GM23248 (cell line): ENCODE measurements around the gene ARHGAP26.

Experiments
- EZH2 ChIP-seq: fragments of 200-600 bp; sonication (generic); IDR thresholded peaks from 2 replicates; pipeline ENCODE4 v1.6.1; 2018; ENCODE audit warnings: antibody characterized with exemption, mild to moderate bottlenecking; ENCODE audit not compliant: insufficient read depth, poor library complexity, severe bottlenecking
- EZH2phosphoT487 ChIP-seq: fragments of 200-600 bp; sonication (generic); IDR thresholded peaks from 2 replicates; pipeline ENCODE4 v1.6.1; 2018; ENCODE audit warnings: antibody characterized with exemption, moderate library complexity, mild to moderate bottlenecking, low read depth; ENCODE audit not compliant: insufficient read depth

DNA sequence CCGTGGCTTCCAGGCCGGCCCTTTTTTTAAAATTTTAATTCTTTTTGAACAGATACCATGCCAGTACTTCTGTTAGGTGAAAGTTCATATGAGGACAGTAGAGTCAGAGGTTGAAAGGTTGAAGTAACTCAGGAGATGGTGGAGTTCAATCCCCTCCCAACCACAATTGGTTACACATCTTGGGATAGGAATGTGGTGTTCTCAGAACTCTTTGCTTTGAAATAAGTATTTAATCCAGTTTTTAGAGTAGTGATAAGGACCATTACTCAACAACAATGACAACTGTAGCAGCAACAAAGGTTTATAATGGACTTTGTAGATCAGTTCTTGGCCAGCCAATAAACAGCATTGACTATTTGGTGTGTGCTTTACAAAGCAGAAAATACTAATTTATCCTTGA lies 116.0 kb downstream of the ARHGAP26 start:
- TF ChIP-seq EZH2, result no peak
- TF ChIP-seq EZH2phosphoT487, result no peak
